ENCODE data around the gene SLC5A2.
"Not testable (repeated sequence)": the region's sequence is repeated elsewhere in the genome, so short reads cannot be mapped to it uniquely, and the experiment has no call there.

- not testable (repeated sequence) for TF ChIP-seq CEBPB (IDR thresholded peaks at IDR 0.05; ENCODE audit: borderline replicate concordance, low read depth, low read length); ZNF737 (CRISPR knock-in tag; IDR thresholded peaks at IDR 0.05; ENCODE audit: borderline replicate concordance); CTCF (CRISPR knock-in tag; IDR thresholded peaks at IDR 0.05); ARNT (IDR thresholded peaks at IDR 0.05); BHLHE40 (IDR thresholded peaks at IDR 0.05; ENCODE audit: low read length); DPF2 (CRISPR knock-in tag; IDR thresholded peaks at IDR 0.05; ENCODE audit: borderline replicate concordance, low read depth)
Measured at GRCh38 chr16:31503555-31503954, 20.6 kb downstream of the SLC5A2 start.
